ENCODE data around the gene ACTL7B. TPM values are rescaled to one million over a fixed set of nuclear protein-coding genes. Genes with fewer than 3 reads are reported as not detected.

The ACTL7B gene
- total RNA-seq, 3 donors from 2014 or later: 0.16 TPM; not detected in 2

DNA sequence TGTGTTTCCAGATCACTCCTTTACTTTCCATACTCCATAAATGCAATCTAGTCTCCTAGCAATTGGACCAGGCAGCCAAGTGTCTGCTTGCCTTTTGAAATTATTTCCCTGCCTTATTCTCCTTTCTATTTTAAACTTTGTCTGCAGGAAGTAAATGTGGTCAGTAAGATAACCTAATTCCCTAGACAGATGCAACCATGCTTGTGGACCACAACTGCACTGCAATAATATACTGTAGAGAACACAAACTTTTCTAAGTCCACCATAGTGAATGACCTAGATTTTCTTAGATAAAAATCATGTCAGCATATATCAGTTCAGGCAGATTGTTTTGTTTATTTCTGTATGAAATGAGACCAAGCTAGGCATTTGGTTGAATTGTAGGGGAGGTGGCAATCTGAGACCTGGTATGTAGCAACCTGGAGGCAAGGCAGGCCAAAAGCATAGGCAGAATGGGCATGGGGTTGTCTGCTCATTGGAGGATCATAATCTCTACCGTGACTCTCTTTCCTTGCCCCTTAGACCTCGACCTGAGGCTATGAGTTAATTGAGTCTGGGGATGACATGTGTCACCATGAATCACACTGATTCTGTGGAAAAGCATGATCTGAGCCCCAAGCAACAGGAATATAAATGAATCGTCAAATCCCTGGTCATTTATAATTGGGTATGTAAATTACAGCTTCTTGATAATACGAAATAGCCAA lies 20.7 kb downstream of the ACTL7B start:
- Histone ChIP-seq H3K4me3 (no peak overlapping the region), H3K27me3 (no peaks in the 10 kb centered on the region), H3K27ac (no peak overlapping the region), H3K4me1 (no peaks in the 10 kb centered on the region), H3K36me3 (no peaks in the 10 kb centered on the region), H3K9me3 (no peaks in the 10 kb centered on the region)
- DNase-seq (ENCODE audit: low spot score in 2 of 2): no peak
- intact Hi-C loops (cut with DNase I; ENCODE audit: low total_unique reads): no loop called here
- TF ChIP-seq POLR2AphosphoS5 (IDR thresholded peaks at IDR 0.05) (no peak), POLR2A (IDR thresholded peaks at IDR 0.05) (no peak)
- TF ChIP-seq, protein P1, sequence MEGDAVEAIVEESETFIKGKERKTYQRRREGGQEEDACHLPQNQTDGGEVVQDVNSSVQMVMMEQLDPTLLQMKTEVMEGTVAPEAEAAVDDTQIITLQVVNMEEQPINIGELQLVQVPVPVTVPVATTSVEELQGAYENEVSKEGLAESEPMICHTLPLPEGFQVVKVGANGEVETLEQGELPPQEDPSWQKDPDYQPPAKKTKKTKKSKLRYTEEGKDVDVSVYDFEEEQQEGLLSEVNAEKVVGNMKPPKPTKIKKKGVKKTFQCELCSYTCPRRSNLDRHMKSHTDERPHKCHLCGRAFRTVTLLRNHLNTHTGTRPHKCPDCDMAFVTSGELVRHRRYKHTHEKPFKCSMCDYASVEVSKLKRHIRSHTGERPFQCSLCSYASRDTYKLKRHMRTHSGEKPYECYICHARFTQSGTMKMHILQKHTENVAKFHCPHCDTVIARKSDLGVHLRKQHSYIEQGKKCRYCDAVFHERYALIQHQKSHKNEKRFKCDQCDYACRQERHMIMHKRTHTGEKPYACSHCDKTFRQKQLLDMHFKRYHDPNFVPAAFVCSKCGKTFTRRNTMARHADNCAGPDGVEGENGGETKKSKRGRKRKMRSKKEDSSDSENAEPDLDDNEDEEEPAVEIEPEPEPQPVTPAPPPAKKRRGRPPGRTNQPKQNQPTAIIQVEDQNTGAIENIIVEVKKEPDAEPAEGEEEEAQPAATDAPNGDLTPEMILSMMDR (IDR thresholded peaks at IDR 0.05): no peak

DNA sequence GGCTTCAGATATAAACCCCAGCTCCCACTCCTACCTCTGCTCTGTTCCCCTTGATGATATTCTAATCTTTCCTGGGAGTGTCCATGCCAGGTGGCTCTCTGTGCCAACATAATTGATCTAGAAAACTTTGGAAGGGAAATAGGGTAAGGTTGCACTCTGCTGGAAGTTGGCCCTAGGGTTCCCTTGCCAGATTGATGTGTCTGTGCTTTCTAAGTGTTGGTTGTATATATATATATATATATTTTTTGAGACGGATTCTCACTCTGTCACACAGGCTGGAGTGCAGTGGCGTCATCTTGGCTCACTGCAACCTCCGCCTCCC lies 23.6 kb downstream of the ACTL7B start:
- H3K27ac ChIP-seq: no peak overlapping the region
- DNase-seq (ENCODE audit: low spot score in 2 of 2): no peak
- H3K9me3 ChIP-seq: no peaks in the 10 kb centered on the region
- no peaks in the 10 kb centered on the region for H3K27me3 ChIP-seq
- no peaks in the 10 kb centered on the region for H3K36me3 ChIP-seq
- intact Hi-C loops (cut with DNase I; ENCODE audit: low total_unique reads): no loop called here
- no peak overlapping the region for H3K4me3 ChIP-seq
- no peaks in the 10 kb centered on the region for H3K4me1 ChIP-seq
- no peak for TF ChIP-seq POLR2AphosphoS5 (IDR thresholded peaks at IDR 0.05)
- TF ChIP-seq, protein P1 (IDR thresholded peaks at IDR 0.05): no peak
- no peak for TF ChIP-seq POLR2A (IDR thresholded peaks at IDR 0.05)

DNA sequence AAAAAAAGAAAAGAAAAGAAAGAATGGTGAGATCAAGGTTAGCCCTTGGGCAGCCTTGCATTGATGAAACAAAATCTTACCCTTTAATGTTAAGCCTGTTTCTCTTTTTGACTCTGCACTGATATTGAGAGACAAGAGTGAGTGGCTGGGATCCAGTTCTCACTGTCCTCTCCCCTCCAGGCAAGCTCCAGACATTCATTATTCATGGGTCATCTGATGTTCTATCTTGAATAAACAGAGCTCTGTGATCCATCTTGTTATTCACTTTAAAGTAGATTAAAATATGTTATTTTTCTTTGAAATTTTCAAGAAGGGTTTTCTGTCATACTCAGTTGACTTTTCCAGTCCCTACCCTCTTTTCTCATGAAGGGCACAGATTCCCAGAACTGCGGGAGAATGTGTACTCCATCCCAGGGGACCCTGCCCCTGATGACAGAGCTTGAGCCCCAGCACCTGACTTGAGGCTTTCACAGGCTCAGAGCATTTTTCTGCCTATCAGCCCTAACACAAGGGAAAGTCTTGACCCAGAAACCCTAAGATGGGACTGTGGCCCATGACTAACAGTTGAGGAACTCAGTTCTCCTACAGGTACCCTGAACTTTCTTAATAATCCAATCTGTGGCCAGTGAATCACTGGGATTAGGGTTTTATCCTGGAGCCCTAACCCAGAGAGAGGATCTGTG lies 24.1 kb downstream of the ACTL7B start:
- H3K9me3 ChIP-seq: no peaks in the 10 kb centered on the region
- H3K4me1 ChIP-seq: no peaks in the 10 kb centered on the region
- intact Hi-C loops (cut with DNase I; ENCODE audit: low total_unique reads): no loop called here
- DNase-seq (ENCODE audit: low spot score in 2 of 2): no peak
- TF ChIP-seq POLR2A (IDR thresholded peaks at IDR 0.05) (no peak), POLR2AphosphoS5 (IDR thresholded peaks at IDR 0.05) (no peak)
- TF ChIP-seq, protein P1 (IDR thresholded peaks at IDR 0.05): no peak
- H3K27me3 ChIP-seq: no peaks in the 10 kb centered on the region
- H3K36me3 ChIP-seq: no peaks in the 10 kb centered on the region
- no peak overlapping the region for H3K4me3 ChIP-seq
- H3K27ac ChIP-seq: no peak overlapping the region

DNA sequence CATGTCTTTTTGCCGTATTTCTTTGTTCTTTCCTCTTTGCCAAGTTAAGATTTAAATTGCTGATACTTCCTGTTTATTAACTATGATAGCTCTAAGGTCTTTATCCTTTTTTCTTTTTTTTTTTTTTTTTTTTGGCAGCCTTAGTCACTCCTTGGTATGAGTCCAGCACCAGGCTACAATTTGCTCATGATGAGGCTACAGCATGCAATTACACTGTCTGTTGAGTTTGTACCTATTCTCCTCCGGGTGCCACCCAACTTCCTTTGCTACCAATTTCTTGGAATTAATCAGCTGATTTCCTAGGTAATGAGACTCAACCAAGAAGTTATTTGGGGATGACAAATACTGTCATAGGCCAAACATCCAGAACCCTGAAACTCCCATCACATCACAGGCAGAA lies 25.5 kb downstream of the ACTL7B start:
- H3K9me3 ChIP-seq: no peaks in the 10 kb centered on the region
- no peak overlapping the region for H3K4me3 ChIP-seq
- H3K36me3 ChIP-seq: no peaks in the 10 kb centered on the region
- H3K27me3 ChIP-seq: no peaks in the 10 kb centered on the region
- no peak for DNase-seq (ENCODE audit: low spot score in 2 of 2)
- no peaks in the 10 kb centered on the region for H3K4me1 ChIP-seq
- no peak overlapping the region for H3K27ac ChIP-seq
- no peak for TF ChIP-seq POLR2A (IDR thresholded peaks at IDR 0.05)
- no peak for TF ChIP-seq POLR2AphosphoS5 (IDR thresholded peaks at IDR 0.05)
- TF ChIP-seq, protein P1 (IDR thresholded peaks at IDR 0.05): no peak
- intact Hi-C loops (cut with DNase I; ENCODE audit: low total_unique reads): no loop called here

DNA sequence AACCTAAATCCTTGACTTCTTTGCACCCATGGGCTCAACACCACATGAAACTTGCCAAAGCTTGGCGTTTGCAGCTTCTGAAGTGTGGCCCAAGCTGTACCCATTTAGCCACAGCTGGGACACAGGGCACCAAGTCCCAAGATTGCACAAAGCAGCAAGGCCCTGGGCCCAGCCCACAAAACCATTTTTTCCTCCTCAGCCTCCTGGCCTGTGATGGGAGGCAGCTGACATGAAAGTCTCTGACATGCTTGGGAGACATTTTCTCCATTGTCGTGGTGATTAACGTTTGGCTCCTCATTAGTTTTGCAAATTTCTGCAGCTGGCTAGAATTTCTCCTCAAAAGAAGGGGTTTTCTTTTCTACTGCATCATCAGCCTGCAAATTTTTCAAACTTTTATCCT lies 32.0 kb downstream of the ACTL7B start:
- Histone ChIP-seq H3K4me1 (no peaks in the 10 kb centered on the region), H3K27me3 (no peaks in the 10 kb centered on the region), H3K36me3 (no peaks in the 10 kb centered on the region), H3K4me3 (no peak overlapping the region), H3K9me3 (peaks cover 10 to 11% of the 10 kb centered on the region in 2 donors), H3K27ac (no peak overlapping the region)
- DNase-seq (ENCODE audit: low spot score in 2 of 2): no peak
- intact Hi-C loops (cut with DNase I; ENCODE audit: low total_unique reads): no loop called here
- TF ChIP-seq POLR2AphosphoS5 (IDR thresholded peaks at IDR 0.05) (no peak), POLR2A (IDR thresholded peaks at IDR 0.05) (no peak)
- TF ChIP-seq, protein P1 (IDR thresholded peaks at IDR 0.05): no peak

All from breast epithelium (tissue), 4 donors.